ENCODE data around the gene CERS6. TPM values are rescaled to one million over a fixed set of nuclear protein-coding genes. Genes with fewer than 3 reads are reported as not detected.

Gene CERS6
- total RNA-seq, 1 experiment from 2014 or later: 17.3 TPM

DNA sequence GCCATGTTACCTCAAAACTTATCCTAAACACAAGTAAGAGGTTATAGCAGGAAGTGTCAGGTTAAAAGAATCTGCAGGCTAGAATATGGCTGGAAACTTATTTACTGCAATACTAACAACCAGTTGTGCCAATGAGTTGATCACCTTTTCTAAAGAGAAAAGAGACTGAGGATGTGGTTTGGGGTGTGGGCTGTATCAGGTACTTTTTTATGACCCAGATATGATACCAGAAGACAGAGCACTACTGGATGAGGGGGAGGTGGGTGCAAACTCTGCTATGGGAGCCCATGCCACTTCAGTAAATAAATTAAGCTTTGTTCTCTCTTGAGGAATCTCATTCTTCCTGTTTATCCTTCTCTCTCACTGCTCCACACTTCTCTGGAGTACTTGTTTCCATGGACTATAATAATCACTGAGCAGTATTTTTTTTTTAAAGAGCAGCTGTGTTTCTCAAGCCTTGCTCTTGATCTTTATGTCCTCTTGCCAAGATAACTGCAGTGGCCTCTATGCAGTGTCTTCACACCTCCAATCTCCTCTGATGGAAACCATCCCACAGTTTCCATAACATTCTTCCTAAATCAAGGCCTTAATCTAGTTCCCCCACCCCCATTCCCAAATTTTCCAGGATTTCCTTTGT is 295.1 kb downstream of the CERS6 start (continued):
- TF ChIP-seq, protein P1, sequence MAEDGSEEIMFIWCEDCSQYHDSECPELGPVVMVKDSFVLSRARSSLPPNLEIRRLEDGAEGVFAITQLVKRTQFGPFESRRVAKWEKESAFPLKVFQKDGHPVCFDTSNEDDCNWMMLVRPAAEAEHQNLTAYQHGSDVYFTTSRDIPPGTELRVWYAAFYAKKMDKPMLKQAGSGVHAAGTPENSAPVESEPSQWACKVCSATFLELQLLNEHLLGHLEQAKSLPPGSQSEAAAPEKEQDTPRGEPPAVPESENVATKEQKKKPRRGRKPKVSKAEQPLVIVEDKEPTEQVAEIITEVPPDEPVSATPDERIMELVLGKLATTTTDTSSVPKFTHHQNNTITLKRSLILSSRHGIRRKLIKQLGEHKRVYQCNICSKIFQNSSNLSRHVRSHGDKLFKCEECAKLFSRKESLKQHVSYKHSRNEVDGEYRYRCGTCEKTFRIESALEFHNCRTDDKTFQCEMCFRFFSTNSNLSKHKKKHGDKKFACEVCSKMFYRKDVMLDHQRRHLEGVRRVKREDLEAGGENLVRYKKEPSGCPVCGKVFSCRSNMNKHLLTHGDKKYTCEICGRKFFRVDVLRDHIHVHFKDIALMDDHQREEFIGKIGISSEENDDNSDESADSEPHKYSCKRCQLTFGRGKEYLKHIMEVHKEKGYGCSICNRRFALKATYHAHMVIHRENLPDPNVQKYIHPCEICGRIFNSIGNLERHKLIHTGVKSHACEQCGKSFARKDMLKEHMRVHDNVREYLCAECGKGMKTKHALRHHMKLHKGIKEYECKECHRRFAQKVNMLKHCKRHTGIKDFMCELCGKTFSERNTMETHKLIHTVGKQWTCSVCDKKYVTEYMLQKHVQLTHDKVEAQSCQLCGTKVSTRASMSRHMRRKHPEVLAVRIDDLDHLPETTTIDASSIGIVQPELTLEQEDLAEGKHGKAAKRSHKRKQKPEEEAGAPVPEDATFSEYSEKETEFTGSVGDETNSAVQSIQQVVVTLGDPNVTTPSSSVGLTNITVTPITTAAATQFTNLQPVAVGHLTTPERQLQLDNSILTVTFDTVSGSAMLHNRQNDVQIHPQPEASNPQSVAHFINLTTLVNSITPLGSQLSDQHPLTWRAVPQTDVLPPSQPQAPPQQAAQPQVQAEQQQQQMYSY (CRISPR knock-in tag; IDR thresholded peaks at IDR 0.05): no peak
- no peak for TF ChIP-seq OVOL2 (CRISPR knock-in tag; IDR thresholded peaks at IDR 0.05; ENCODE audit: borderline replicate concordance)
- no peak for TF ChIP-seq ZNF138 (CRISPR knock-in tag; conservative IDR thresholded peaks at IDR 0.05)
- no peak for TF ChIP-seq RELA (CRISPR knock-in tag; IDR thresholded peaks at IDR 0.05; ENCODE audit: borderline replicate concordance)
- no peak for TF ChIP-seq NFATC4 (CRISPR knock-in tag; IDR thresholded peaks at IDR 0.05)
- TF ChIP-seq SMAD4 (CRISPR knock-in tag; IDR thresholded peaks at IDR 0.05): no peak
- TF ChIP-seq, protein P2, sequence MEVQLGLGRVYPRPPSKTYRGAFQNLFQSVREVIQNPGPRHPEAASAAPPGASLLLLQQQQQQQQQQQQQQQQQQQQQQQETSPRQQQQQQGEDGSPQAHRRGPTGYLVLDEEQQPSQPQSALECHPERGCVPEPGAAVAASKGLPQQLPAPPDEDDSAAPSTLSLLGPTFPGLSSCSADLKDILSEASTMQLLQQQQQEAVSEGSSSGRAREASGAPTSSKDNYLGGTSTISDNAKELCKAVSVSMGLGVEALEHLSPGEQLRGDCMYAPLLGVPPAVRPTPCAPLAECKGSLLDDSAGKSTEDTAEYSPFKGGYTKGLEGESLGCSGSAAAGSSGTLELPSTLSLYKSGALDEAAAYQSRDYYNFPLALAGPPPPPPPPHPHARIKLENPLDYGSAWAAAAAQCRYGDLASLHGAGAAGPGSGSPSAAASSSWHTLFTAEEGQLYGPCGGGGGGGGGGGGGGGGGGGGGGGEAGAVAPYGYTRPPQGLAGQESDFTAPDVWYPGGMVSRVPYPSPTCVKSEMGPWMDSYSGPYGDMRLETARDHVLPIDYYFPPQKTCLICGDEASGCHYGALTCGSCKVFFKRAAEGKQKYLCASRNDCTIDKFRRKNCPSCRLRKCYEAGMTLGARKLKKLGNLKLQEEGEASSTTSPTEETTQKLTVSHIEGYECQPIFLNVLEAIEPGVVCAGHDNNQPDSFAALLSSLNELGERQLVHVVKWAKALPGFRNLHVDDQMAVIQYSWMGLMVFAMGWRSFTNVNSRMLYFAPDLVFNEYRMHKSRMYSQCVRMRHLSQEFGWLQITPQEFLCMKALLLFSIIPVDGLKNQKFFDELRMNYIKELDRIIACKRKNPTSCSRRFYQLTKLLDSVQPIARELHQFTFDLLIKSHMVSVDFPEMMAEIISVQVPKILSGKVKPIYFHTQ (CRISPR knock-in tag; IDR thresholded peaks at IDR 0.05): no peak
- TF ChIP-seq TEAD1 (CRISPR knock-in tag; IDR thresholded peaks at IDR 0.05): no peak

DNA sequence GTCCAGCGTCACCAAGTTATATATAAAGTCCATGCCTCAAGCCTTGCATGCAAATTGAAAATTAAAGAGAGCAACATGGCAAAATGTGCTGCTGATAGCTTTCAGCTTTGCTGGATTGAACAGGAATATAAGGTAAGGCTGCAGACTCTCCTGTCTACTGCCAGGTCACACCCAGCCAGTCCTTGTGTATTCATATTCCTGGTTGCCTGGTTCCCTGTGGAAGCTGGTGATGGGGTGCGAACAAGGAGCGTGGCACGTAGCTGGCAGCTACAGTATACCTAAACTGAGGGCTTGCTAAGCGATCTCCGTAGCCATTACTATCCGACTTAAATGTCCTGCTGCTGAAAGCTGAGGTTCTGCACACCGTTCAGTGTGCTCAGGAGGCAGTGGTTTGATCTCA is 296.3 kb downstream of the CERS6 start:
- Mint-ChIP-seq H3K36me3 (no peaks in the 10 kb centered on the region), H3K9me3 (no peaks in the 10 kb centered on the region), H3K4me3 (no peak overlapping the region), H3K27me3 (ENCODE audit: low read depth) (no peaks in the 10 kb centered on the region), H3K27ac (no peak overlapping the region), H3K4me1 (peaks cover 19% of the 10 kb centered on the region)
- ATAC-seq (no peak), DNase-seq (ENCODE audit: low spot score) (no peak)
- ChIA-PET POLR2A (no interaction called here), CTCF (no interaction called here)
- TF ChIP-seq CREB1 (CRISPR knock-in tag; IDR thresholded peaks at IDR 0.05) (no peak), IRF2 (CRISPR knock-in tag; IDR thresholded peaks at IDR 0.05; ENCODE audit: borderline replicate concordance, low read depth) (no peak), OVOL2 (CRISPR knock-in tag; IDR thresholded peaks at IDR 0.05; ENCODE audit: borderline replicate concordance) (no peak), ZSCAN18 (CRISPR knock-in tag; IDR thresholded peaks at IDR 0.05) (no peak), ZNF121 (CRISPR knock-in tag; IDR thresholded peaks at IDR 0.05) (no peak), MAX (CRISPR knock-in tag; IDR thresholded peaks at IDR 0.05) (no peak), RELA (CRISPR knock-in tag; IDR thresholded peaks at IDR 0.05; ENCODE audit: borderline replicate concordance) (no peak), AFF4 (CRISPR knock-in tag; IDR thresholded peaks at IDR 0.05; ENCODE audit: borderline replicate concordance) (no peak)
- TF ChIP-seq, protein P3, sequence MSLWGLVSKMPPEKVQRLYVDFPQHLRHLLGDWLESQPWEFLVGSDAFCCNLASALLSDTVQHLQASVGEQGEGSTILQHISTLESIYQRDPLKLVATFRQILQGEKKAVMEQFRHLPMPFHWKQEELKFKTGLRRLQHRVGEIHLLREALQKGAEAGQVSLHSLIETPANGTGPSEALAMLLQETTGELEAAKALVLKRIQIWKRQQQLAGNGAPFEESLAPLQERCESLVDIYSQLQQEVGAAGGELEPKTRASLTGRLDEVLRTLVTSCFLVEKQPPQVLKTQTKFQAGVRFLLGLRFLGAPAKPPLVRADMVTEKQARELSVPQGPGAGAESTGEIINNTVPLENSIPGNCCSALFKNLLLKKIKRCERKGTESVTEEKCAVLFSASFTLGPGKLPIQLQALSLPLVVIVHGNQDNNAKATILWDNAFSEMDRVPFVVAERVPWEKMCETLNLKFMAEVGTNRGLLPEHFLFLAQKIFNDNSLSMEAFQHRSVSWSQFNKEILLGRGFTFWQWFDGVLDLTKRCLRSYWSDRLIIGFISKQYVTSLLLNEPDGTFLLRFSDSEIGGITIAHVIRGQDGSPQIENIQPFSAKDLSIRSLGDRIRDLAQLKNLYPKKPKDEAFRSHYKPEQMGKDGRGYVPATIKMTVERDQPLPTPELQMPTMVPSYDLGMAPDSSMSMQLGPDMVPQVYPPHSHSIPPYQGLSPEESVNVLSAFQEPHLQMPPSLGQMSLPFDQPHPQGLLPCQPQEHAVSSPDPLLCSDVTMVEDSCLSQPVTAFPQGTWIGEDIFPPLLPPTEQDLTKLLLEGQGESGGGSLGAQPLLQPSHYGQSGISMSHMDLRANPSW (CRISPR knock-in tag; conservative IDR thresholded peaks at IDR 0.05; ENCODE audit: low read depth): no peak
- TF ChIP-seq, protein P2 (CRISPR knock-in tag; IDR thresholded peaks at IDR 0.05): no peak

All from WTC11 (cell line).